DND-41 (cell line): Measurements from ENCODE around the gene COL4A1.

Experiments
- CTCF ChIP-seq: IDR thresholded peaks from 2 replicates; pipeline ENCODE4 v1.5.1; 2012; ENCODE audit warnings: borderline replicate concordance, low read length, moderate library complexity, mild to moderate bottlenecking; ENCODE audit not compliant: poor library complexity, severe bottlenecking; ENCODE audit errors: extremely low read depth
- EZH2 ChIP-seq: IDR thresholded peaks from 3 replicates; pipeline ENCODE4 v1.6.1; 2012; ENCODE audit warnings: borderline replicate concordance, low read depth, mild to moderate bottlenecking, moderate library complexity, low read length, inconsistent platforms; ENCODE audit not compliant: severe bottlenecking

GRCh38 chr13:110242615-110243014 lies 64.3 kb downstream of the COL4A1 start:
- TF ChIP-seq CTCF (no peak), EZH2 (no peak)
